GM12874 (cell line): ENCODE results near the gene PIK3CG.

Source experiments
- CTCF ChIP-seq: IDR thresholded peaks from 2 replicates; pipeline ENCODE4 v1.5.1; 2011; ENCODE audit warnings: low read depth, mild to moderate bottlenecking, control low read depth, low read length, moderate library complexity; ENCODE audit not compliant: insufficient read depth

PIK3CG gene

GRCh38 chr7:106865130-106866041, at the start of gene PIK3CG:
Gene PIK3CG (plus strand): TSS chr7:106865282. CDS start chr7:106867562, 2,280 bp downstream.
- no peak for TF ChIP-seq CTCF

GRCh38 chr7:106817098-106817497, 48.0 kb upstream of the PIK3CG start:
- TF ChIP-seq CTCF: no peak

GRCh38 chr7:106818736-106819135, 46.3 kb upstream of the PIK3CG start:
- TF ChIP-seq CTCF: no peak

GRCh38 chr7:106819546-106819945, 45.5 kb upstream of the PIK3CG start:
- TF ChIP-seq CTCF: no peak

- TF ChIP-seq CTCF: no peak
Measured at GRCh38 chr7:106820321-106821217, 44.5 kb upstream of the PIK3CG start.

GRCh38 chr7:106823631-106824030, 41.5 kb upstream of the PIK3CG start:
- no peak for TF ChIP-seq CTCF

GRCh38 chr7:106824458-106824857, 40.6 kb upstream of the PIK3CG start:
- no peak for TF ChIP-seq CTCF
